ENCODE measurements around the gene CHST11. TPM values are rescaled to one million over a fixed set of nuclear protein-coding genes. Genes with fewer than 3 reads are reported as not detected.

Gene CHST11
- total RNA-seq, 1 donor from 2014 or later, result 3.9 TPM

- DNase-seq (ENCODE audit: low read depth, low spot score), result no peak
Observed at GRCh38 chr12:104627990-104628830, 171.5 kb downstream of the CHST11 start.

GRCh38 chr12:104628831-104629135 is 172.0 kb downstream of the CHST11 start:
- no peak for DNase-seq (ENCODE audit: low read depth, low spot score)

- no peak for DNase-seq (ENCODE audit: low read depth, low spot score)
Observed at GRCh38 chr12:104630230-104630670, 173.5 kb downstream of the CHST11 start.

GRCh38 chr12:104631867-104632266 is 175.1 kb downstream of the CHST11 start:
- DNase-seq (ENCODE audit: low read depth, low spot score), result no peak

GRCh38 chr12:104632724-104633201 is 176.0 kb downstream of the CHST11 start:
- DNase-seq (ENCODE audit: low read depth, low spot score), result no peak

- no peak for DNase-seq (ENCODE audit: low read depth, low spot score)
Observed at GRCh38 chr12:104634044-104634443, 177.3 kb downstream of the CHST11 start.

GRCh38 chr12:104634852-104635251 is 178.1 kb downstream of the CHST11 start:
- no peak for DNase-seq (ENCODE audit: low read depth, low spot score)

GRCh38 chr12:104635607-104636343 is 179.0 kb downstream of the CHST11 start:
- DNase-seq (ENCODE audit: low read depth, low spot score), result no peak

- no peak for DNase-seq (ENCODE audit: low read depth, low spot score)
Observed at GRCh38 chr12:104636496-104636895, 179.7 kb downstream of the CHST11 start.

- no peak for DNase-seq (ENCODE audit: low read depth, low spot score)
Observed at GRCh38 chr12:104637604-104638003, 180.9 kb downstream of the CHST11 start.

GRCh38 chr12:104638218-104638850 is 181.6 kb downstream of the CHST11 start:
- no peak for DNase-seq (ENCODE audit: low read depth, low spot score)

GRCh38 chr12:104638851-104639240 is 182.1 kb downstream of the CHST11 start:
- DNase-seq (ENCODE audit: low read depth, low spot score), result no peak

- no peak for DNase-seq (ENCODE audit: low read depth, low spot score)
Observed at GRCh38 chr12:104640956-104641355, 184.2 kb downstream of the CHST11 start.

- no peak for DNase-seq (ENCODE audit: low read depth, low spot score)
Observed at GRCh38 chr12:104641862-104642261, 185.1 kb downstream of the CHST11 start.

- DNase-seq (ENCODE audit: low read depth, low spot score), result no peak
Observed at GRCh38 chr12:104643093-104643818, 186.5 kb downstream of the CHST11 start.

- no peak for DNase-seq (ENCODE audit: low read depth, low spot score)
Observed at GRCh38 chr12:104643819-104644669, 187.3 kb downstream of the CHST11 start.

GRCh38 chr12:104648756-104649155 is 192.0 kb downstream of the CHST11 start:
- no peak for DNase-seq (ENCODE audit: low read depth, low spot score)

- no peak for DNase-seq (ENCODE audit: low read depth, low spot score)
Observed at GRCh38 chr12:104649217-104649824, 192.6 kb downstream of the CHST11 start.

GRCh38 chr12:104649921-104650320 is 193.2 kb downstream of the CHST11 start:
- DNase-seq (ENCODE audit: low read depth, low spot score), result no peak

- DNase-seq (ENCODE audit: low read depth, low spot score), result peak; percentile 13
Observed at GRCh38 chr12:104650541-104650940, 193.8 kb downstream of the CHST11 start.

Data from pulmonary artery endothelial cell (primary cell).